Peyer's patch (tissue), 4 donors: ENCODE results near the gene YAF2. TPM values are rescaled to one million over a fixed set of nuclear protein-coding genes. Genes with fewer than 3 reads are reported as not detected.
A peak's percentile ranks its signal among the peaks of the same experiment; 100 is the strongest.

Experiments
- DNase-seq, 3 donors: peaks; one replicate each; pipeline ENCODE4 v3.0.0-alpha.2; 2017 to 2019
- H3K27ac ChIP-seq, 4 donors: fragments of 200-600 bp; sonication (generic); one replicate each; pipeline ENCODE4 v1.5.1; 2016 to 2019
- H3K27me3 ChIP-seq, 2 donors: fragments of 200-600 bp; sonication (generic); one replicate each; pipeline ENCODE4 v1.5.1; 2019
- H3K36me3 ChIP-seq, 3 donors: fragments of 200-600 bp; sonication (generic); one replicate each; pipeline ENCODE4 v1.5.1; 2016 to 2019
- H3K4me1 ChIP-seq, 4 donors: fragments of 200-600 bp; sonication (generic); one replicate each; pipeline ENCODE4 v1.5.1; 2016 to 2019
- H3K4me3 ChIP-seq, 4 donors: fragments of 200-600 bp; sonication (generic); 1 replicate in 3 of 4; 2 replicates in 1 of 4; pipeline ENCODE4 v1.5.1; 2016 to 2019; ENCODE audit warnings: mild to moderate bottlenecking in 1 of 4
- H3K9me3 ChIP-seq, 4 donors: fragments of 200-600 bp; sonication (generic); one replicate each; pipeline ENCODE4 v1.5.1; 2016 to 2019; ENCODE audit warnings: mild to moderate bottlenecking in 1 of 4
- POLR2A ChIP-seq, 2 donors: fragments of 450-650 bp; IDR thresholded peaks; one replicate each; pipeline ENCODE4 v1.5.1; 2017; ENCODE audit warnings: antibody characterized with exemption in 2 of 2, mild to moderate bottlenecking in 2 of 2, moderate library complexity in 2 of 2
- total RNA-seq, 4 donors: library from RNA; depleted of rRNA; stranded (reverse); fragments of >200 nt; gene quantifications; one replicate each; pipeline ENCODE4 v1.1.0, GENCODE V29; 2016
- TF ChIP-seq, protein P1 (sequence below), 6 experiments: fragments of 450-650 bp in 4 of 6; fragments of 200-600 bp in 2 of 6; sonication (generic) in 1 of 6; IDR thresholded peaks; one replicate each; pipeline ENCODE4 v1.5.1; 2017 to 2019; ENCODE audit warnings: antibody characterized with exemption in 6 of 6, mild to moderate bottlenecking in 3 of 6, moderate library complexity in 1 of 6

Gene YAF2, protein sequence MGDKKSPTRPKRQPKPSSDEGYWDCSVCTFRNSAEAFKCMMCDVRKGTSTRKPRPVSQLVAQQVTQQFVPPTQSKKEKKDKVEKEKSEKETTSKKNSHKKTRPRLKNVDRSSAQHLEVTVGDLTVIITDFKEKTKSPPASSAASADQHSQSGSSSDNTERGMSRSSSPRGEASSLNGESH
- 10 to 100 TPM; 22.9 to 89.1 (median 42.9) TPM for total RNA-seq

DNA sequence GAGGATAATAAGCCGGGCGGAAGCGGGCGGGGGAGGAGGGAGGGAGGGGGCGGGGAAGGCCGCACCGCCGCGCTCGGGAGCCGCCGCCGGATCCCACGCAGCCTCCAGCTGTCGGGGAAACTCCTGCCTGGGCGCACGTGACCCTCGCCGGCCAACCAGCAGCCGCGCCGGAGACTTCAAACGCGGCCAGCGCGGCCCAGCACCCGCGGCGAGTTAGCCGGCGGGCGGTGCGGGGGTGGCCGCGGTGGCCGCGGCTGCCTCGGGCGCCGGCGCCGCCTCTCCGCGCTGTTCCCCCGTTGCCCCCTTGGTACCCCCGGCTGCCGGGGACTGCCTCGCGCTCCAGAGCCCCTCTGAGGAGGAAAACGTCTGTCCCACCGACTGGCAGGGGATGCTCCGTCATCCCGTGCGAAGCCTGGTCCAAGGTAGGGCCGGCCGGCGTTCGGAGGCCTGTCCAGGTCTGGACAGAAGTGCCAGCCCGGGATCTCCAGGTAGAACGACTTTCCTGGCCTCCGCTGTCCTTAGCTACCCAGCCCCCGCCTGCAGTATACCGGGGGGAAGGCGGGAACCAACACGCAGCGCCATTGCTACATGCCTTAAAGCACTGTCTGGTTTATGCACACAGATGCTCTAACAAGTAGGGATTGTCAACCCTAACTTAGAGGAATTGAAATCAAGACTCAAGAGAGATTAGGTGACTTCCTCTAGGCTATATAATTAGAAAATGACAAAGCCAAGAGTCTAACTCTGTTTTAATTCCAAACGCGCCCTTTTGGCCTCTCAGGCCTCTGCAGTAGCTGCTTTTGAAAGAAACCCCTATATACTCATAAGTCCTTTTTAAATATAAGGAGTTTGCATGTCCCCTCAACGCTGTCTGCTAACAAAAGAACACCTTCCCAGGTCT lies at the start of gene YAF2:
TSS of gene YAF2 (minus strand) at position 9 of the 901 bp plus-strand sequence. CDS start 68 bp downstream, outside the sequence.
- peak; percentile 91 to 95 (median 95) for DNase-seq
- peak within 1 kb of the TSS; percentile 82 to 97 (median 94) for H3K4me3 ChIP-seq
- no peaks in the 10 kb centered on the region for H3K27me3 ChIP-seq
- peaks cover 3 to 23% (median 5%) of the 10 kb centered on the region in 4 donors for H3K4me1 ChIP-seq
- H3K27ac ChIP-seq = peak within 1 kb of the TSS; percentile 95 to 96 (median 95)
- H3K9me3 ChIP-seq = no peaks in the 10 kb centered on the region
- TF ChIP-seq, protein P1, sequence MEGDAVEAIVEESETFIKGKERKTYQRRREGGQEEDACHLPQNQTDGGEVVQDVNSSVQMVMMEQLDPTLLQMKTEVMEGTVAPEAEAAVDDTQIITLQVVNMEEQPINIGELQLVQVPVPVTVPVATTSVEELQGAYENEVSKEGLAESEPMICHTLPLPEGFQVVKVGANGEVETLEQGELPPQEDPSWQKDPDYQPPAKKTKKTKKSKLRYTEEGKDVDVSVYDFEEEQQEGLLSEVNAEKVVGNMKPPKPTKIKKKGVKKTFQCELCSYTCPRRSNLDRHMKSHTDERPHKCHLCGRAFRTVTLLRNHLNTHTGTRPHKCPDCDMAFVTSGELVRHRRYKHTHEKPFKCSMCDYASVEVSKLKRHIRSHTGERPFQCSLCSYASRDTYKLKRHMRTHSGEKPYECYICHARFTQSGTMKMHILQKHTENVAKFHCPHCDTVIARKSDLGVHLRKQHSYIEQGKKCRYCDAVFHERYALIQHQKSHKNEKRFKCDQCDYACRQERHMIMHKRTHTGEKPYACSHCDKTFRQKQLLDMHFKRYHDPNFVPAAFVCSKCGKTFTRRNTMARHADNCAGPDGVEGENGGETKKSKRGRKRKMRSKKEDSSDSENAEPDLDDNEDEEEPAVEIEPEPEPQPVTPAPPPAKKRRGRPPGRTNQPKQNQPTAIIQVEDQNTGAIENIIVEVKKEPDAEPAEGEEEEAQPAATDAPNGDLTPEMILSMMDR (IDR thresholded peaks at IDR 0.05) = no peak
- TF ChIP-seq POLR2A (IDR thresholded peaks at IDR 0.05) = peak in 1 of 2 donors; percentile 5
- H3K36me3 ChIP-seq = no peaks in the 10 kb centered on the region

DNA sequence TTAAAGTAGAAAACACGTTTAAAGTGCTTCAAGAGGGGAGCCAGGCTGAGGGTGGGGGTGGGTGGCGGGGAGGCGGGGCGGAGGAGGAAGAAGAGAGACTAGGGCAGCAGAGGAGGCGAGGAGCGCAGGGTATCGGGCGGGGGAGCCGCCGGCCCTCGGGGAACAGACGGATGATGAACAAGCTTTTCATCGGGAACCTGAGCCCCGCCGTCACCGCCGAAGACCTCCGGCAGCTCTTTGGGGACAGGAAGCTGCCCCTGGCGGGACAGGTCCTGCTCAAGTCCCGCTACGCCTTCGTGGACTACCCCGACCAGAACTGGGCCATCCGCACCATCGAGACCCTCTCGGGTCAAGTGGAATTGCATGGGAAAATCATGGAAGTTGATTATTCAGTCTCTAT lies 48.7 kb upstream of the YAF2 start:
- H3K27me3 ChIP-seq = no peaks in the 10 kb centered on the region
- no peak overlapping the region for H3K27ac ChIP-seq
- no peak for DNase-seq
- no peak overlapping the region for H3K4me3 ChIP-seq
- H3K4me1 ChIP-seq = no peaks in the 10 kb centered on the region
- no peaks in the 10 kb centered on the region for H3K36me3 ChIP-seq
- no peaks in the 10 kb centered on the region for H3K9me3 ChIP-seq
- no peak for TF ChIP-seq POLR2A (IDR thresholded peaks at IDR 0.05)
- TF ChIP-seq, protein P1 (IDR thresholded peaks at IDR 0.05) = no peak

DNA sequence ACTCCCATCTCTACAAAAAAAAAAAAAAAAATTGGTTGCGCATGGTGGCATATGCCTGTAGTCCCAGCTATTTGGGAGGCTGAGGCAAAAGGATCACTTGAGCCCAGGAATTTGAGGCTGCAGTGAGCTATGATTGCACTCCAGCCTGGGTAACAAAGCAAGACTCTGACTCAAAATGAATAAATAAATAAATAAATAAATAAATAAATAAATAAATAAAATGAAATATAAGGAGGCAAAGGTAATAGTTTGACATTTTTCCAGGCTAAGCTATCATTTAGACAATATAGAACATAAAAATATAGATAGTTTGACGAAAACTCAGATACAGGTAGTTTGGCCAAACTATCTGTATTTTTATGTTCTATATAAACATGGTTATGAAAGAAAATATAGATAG lies 47.4 kb upstream of the YAF2 start:
- Histone ChIP-seq H3K4me1 (no peaks in the 10 kb centered on the region), H3K27ac (no peak overlapping the region), H3K36me3 (no peaks in the 10 kb centered on the region), H3K9me3 (no peaks in the 10 kb centered on the region), H3K4me3 (no peak overlapping the region), H3K27me3 (no peaks in the 10 kb centered on the region)
- TF ChIP-seq POLR2A (IDR thresholded peaks at IDR 0.05) = no peak
- TF ChIP-seq, protein P1 (IDR thresholded peaks at IDR 0.05) = no peak
- no peak for DNase-seq

DNA sequence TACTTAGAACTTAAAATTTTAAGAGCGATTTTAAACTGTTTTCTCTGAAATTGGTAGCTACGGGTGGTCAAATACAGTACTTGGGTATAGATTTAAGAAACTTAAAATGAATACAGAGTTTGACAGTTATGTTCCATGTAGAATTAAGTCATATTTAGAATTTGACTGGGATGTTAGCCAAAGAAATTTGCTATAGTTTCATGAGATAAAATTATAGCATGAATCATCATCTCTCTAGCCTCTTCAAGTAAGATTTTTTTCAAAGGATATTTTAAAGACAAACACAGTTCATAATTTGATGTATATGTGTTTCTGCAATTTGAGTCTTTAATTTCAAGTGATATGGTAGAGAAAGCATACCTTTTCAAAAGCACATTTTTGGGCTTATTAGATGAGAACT lies 46.8 kb upstream of the YAF2 start:
- Histone ChIP-seq H3K36me3 (no peaks in the 10 kb centered on the region), H3K9me3 (no peaks in the 10 kb centered on the region), H3K27me3 (no peaks in the 10 kb centered on the region), H3K27ac (no peak overlapping the region), H3K4me3 (no peak overlapping the region), H3K4me1 (no peaks in the 10 kb centered on the region)
- no peak for DNase-seq
- TF ChIP-seq POLR2A (IDR thresholded peaks at IDR 0.05) = no peak
- TF ChIP-seq, protein P1 (IDR thresholded peaks at IDR 0.05) = no peak

DNA sequence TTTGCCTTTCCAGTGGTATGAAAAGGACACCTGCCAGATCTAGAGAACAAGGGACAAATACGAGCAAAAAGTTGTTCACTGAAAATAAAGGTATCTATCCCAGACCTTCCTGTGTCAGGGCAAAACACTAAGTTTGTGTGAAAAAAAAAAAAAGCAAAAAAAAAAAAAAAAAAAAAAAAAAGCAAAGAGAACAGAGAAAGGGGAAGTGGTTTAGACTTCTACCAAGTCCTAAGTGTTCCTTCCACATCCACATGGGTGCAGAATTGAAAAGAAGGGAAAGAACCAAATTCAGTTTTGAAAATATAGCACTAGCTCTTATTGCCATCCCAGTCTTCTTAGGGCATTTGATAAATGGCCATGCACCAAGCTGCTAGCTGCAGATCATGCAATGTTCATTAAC lies 46.1 kb upstream of the YAF2 start:
- H3K4me1 ChIP-seq = no peaks in the 10 kb centered on the region
- TF ChIP-seq, protein P1 (IDR thresholded peaks at IDR 0.05) = no peak
- no peak for TF ChIP-seq POLR2A (IDR thresholded peaks at IDR 0.05)
- no peak for DNase-seq

More for the DNA sequence above, 46.1 kb upstream of the YAF2 start:
- Histone ChIP-seq H3K36me3 (no peaks in the 10 kb centered on the region), H3K27ac (no peak overlapping the region), H3K27me3 (no peaks in the 10 kb centered on the region), H3K9me3 (no peaks in the 10 kb centered on the region), H3K4me3 (no peak overlapping the region)
